ENCODE data around the gene HERC2. TPM values are rescaled to one million over a fixed set of nuclear protein-coding genes. Genes with fewer than 3 reads are reported as not detected.

Gene HERC2
- total and polyA plus RNA-seq, 5 donors from 2014 or later, result 8.2 to 69.0 (median 10.4) TPM

DNA sequence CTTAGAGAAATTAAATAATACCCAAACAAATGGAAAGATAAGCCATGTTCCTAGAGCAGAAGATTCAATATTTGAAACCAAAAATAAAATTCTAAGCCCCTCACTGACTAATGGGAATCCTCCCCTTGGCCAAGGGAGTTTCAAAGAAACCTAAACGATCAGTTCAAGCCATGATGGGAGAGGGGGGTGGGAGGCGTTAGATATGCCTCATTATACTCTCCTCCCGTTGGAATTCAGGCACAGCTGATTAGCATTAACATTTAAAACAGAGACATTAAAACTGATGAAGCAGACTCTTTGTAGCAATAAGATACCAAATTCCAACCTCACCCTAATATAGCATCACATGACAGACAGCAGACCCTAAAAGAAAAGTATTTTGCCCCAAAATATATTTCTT lies 255.7 kb downstream of the HERC2 start:
- Mint-ChIP-seq H3K27me3 (peaks cover 14% of the 10 kb centered on the region), H3K4me1 (no peaks in the 10 kb centered on the region), H3K27ac (no peak overlapping the region), H3K9me3 (peaks cover 0 to 8% (median 6%) of the 10 kb centered on the region in 7 donors), H3K36me3 (no peaks in the 10 kb centered on the region), H3K4me3 (no peak overlapping the region)
- no peak overlapping the region for H3K4me3 ChIP-seq (ENCODE audit: low read depth, low read length)
- H3K27me3 ChIP-seq (ENCODE audit: control insufficient read depth, insufficient read depth, low read length), result no peaks in the 10 kb centered on the region
- H3K9me3 ChIP-seq (ENCODE audit: control insufficient read depth in 2 of 2, low read length in 2 of 2), result peaks cover 0 to 9% of the 10 kb centered on the region in 2 experiments
- H3K4me1 ChIP-seq (ENCODE audit: control insufficient read depth, insufficient read depth, low read length, poor library complexity, severe bottlenecking), result no peaks in the 10 kb centered on the region
- ATAC-seq (ENCODE audit: low read depth in 2 of 2) (no peak), DNase-seq (no peak)
- no peak overlapping the region for H3K27ac ChIP-seq (ENCODE audit: insufficient read depth, low read length, poor library complexity, severe bottlenecking)
- H3K36me3 ChIP-seq (ENCODE audit: control insufficient read depth, insufficient read depth, low read length), result no peaks in the 10 kb centered on the region

Other genes with a start within 250 kb of the HERC2 start
- not detected for gene OCA2, start 222.9 kb downstream of the HERC2 start, total RNA-seq
- not detected for gene OCA2, start 222.9 kb downstream of the HERC2 start, polyA plus RNA-seq
- not detected for gene GOLGA6L24, start 35.9 kb upstream of the HERC2 start, total RNA-seq
- not detected for gene GOLGA6L24, start 35.9 kb upstream of the HERC2 start, polyA plus RNA-seq
- gene GOLGA8F, start 56.5 kb upstream of the HERC2 start, total RNA-seq, result not detected
- gene GOLGA8F, start 56.5 kb upstream of the HERC2 start, polyA plus RNA-seq, result not detected
- gene GOLGA8G, start 210.8 kb upstream of the HERC2 start, total RNA-seq, result not detected
- not detected for gene GOLGA8G, start 210.8 kb upstream of the HERC2 start, polyA plus RNA-seq
- gene GOLGA6L25, start 231.4 kb upstream of the HERC2 start, total RNA-seq, result not detected
- not detected for gene GOLGA6L25, start 231.4 kb upstream of the HERC2 start, polyA plus RNA-seq

All from CD4-positive, CD25-positive, alpha-beta regulatory T cell (primary cell).